CD4-positive, alpha-beta T cell treated with Interleukin-10 for 1 hour (primary cell): ENCODE data around the gene NOD2.
A peak's percentile ranks its signal among the peaks of the same experiment; 100 is the strongest.

Experiments used
- DNase-seq: peaks from one replicate; pipeline ENCODE4 v3.0.0-alpha.2; 2020

The NOD2 gene

DNA sequence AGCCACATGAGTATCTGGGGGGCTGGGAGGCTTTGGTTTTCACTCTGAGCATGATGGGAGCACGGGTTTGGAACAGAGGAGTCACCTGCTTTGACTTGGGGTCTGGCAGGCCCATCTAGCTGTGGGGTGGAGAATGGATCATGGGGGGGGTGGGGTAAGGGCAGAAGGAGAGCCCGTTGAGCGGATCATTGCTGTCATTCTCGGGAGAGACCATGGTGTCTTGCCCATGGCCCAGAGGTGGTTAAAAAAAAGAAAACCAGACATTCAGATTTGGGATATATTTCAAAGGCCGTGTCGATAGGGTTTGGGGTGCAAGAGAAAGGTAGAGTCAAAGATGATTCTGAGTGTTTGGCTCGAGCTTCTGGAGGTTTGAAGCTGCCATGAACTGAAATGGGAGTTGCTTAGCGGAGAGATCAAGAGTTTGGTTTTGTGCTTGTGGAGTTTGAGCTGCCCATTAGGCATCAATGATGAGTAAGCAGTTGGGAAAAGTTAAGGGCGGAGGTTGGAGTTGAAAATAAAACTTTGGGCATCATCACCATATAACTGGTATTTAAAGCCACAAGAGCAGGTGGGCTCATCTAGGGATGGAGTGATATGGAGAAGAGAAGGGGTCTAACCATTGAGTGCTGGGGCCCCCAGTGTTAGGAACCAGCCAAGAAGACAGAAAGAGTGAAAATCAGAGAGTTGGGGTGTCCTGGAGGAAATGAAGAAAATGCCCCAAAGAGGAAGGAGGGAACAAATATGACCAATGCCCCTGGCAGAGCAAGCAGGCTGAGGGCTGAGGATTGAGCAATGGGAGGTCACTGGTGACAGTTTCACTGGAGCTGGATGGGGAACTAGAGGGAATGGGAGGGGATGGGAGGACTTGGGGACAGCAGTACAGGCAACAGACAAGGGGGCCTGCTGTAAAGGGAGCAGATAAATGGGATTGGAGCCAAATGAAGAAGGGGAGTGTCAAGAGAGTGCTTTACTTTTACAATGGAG is 1.9 kb downstream of the NOD2 start:
- DNase-seq = no peak

DNA sequence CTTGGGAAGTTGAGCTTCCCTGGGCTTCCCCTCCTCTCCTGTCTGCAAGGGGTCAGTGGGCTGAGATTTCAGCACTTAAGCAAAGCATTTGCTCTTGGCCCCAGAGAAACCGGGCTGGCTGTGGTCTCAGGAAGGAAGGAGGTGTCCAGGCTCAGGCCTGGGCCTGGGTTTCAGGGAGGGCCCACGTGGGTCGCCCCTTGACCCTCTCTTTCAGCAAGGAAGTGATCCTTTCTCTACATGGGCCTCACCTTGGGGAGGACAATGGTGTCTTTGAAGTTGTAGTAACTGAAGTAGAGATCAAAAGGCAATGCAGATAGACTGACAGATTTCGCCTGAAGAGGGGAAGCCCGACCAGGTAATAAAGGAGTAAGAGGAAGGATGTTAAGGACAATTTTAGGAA is 2.7 kb downstream of the NOD2 start:
- DNase-seq = peak; percentile 36

DNA sequence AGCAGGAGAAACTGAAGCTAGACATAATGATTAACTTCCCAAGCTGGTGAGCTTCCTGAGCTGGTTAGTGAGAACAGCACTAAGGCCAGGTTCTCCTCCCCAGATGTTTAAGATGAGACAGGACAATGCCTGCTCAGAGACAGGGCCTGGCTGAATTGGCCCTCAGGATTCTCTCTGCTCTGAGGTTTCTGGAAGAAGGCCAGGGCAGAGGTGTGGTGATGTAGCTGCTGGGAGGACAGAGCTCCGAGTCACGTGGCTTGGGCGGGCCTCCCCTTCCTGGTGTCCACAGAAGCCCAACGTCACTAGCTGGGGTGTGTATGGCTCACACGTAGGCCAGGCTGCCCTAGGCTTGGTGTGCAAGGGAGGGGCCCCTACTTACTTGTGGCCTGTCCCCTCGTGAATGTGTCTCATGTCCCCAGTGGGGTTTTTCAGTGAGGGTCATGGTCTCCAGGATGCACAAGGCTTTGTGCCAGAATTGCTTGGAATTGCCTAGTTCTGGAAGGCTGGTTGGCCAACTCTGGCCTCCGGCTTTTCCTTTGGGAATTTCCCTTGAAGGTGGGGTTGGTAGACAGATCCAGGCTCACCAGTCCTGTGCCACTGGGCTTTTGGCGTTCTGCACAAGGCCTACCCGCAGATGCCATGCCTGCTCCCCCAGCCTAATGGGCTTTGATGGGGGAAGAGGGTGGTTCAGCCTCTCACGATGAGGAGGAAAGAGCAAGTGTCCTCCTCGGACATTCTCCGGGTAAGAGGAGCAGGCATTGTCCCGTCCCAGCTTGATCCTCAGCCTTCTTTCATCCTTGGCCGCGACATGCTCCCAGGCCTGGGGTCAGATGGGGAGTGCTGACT is 3.4 kb downstream of the NOD2 start:
- DNase-seq = peak; percentile 83

DNA sequence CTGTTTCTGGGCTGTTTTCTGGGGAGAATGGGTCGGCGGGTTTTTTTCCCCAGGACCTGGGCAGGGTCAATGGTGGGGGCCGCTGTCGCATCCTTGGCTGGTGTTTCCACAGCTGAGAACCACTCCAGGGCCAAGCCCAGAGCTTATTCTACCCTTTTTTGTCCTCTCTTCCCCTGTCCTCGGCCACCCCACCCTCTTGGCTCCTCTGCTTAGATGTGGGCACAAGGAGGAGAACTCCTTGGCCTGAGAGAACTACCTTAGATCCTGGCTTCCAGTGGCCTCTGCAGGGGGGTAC is 4.0 kb downstream of the NOD2 start:
- DNase-seq = no peak

DNA sequence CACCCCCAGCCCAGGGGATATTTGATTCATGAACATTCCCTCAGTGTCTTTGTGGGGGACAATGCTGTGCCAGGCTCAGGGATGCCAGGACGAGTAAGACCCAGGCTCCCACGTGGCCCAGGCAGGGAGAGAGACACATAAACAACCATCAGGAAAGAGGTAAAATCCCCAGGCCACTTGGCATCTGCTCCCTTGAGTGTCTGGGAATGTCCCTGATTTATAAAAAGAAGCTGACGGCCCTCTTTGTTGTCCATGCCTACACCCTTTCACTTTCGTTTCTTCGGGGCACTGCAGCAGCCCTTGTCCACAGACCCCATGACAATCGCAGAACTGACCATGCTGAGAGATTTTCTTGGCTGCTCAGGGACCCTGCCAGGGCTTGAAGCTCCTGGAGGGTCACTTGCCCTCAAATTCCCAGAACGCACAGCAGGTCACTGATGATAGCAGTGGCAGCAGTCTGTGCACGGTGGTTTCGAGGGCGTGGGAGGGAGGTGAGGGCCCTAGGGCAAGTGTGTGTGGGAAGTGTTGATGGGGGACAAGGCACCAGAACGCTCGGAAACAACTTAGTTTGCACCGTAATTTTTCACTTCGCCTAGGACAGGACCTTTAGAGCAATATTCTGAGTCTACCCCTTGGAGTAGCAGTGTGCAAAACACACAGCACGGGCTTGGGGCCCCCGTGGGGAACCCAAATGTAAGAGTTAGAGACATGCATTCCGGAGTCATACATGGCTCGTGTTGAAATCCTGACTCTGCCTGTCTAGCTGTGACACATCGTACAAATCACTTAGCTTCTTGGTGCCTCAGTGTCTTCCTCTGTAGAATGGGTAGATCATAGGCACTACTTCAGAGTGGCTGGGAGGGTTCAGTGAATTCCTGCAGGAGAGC is 4.7 kb downstream of the NOD2 start:
- peak; percentile 68 for DNase-seq

DNA sequence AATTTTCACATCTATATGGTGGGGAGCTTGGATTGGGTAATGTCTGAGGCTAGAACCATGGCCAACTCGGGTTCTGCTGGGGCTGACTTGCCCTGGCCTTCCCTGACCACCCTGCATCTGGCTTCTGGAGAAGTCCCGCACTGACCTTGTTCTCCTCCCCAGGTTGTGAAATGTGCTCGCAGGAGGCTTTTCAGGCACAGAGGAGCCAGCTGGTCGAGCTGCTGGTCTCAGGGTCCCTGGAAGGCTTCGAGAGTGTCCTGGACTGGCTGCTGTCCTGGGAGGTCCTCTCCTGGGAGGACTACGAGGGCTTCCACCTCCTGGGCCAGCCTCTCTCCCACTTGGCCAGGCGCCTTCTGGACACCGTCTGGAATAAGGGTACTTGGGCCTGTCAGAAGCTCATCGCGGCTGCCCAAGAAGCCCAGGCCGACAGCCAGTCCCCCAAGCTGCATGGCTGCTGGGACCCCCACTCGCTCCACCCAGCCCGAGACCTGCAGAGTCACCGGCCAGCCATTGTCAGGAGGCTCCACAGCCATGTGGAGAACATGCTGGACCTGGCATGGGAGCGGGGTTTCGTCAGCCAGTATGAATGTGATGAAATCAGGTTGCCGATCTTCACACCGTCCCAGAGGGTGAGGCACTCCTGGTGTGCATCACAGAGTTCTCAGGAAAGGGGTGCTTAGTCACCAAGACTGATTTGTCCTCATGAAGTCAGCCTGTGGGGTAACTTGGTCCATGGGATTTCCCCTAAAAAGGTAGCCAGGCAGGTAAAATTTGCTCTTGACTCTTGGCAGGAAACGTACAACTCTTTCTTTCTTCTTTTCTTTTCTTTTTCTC is 6.1 kb downstream of the NOD2 start:
- DNase-seq = peak; percentile 46

DNA sequence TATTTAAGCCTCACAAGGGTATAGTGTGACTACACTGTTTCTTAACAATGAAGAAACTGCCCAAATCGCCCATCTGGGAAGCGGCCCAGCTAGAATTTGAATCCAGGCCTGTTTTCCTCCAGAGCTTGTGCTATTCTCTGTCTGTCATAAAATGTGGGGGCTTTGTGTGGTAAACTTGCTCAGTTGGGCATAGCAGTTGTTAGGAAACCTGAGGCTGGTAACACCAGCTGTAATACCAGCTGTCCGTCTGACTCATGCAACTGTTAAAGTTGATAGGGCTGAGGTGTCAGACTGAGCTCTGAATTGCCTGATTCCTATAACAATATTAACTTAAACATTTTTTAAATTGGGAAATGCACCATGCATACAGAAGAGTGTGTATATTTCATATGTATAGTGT is 9.3 kb downstream of the NOD2 start:
- no peak for DNase-seq

DNA sequence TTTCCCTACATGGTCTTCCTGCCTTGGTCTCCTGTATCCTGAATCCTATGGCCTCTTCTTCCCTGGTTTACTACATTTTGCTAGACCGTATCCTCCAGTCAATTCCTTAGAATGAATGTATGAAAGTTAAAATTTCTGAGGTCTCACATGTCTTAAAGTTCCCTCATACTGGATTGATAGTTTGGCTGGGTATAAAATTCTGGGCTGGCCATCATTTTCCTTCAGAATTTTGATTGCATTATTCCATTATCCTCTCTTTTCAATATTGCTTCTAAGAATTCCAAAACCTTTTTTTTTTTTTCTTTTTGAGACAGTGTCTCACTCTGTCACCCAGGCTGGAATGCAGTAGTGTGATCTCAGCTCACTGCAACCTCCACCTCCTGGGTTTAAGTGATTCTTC is 10.8 kb downstream of the NOD2 start:
- no peak for DNase-seq

DNA sequence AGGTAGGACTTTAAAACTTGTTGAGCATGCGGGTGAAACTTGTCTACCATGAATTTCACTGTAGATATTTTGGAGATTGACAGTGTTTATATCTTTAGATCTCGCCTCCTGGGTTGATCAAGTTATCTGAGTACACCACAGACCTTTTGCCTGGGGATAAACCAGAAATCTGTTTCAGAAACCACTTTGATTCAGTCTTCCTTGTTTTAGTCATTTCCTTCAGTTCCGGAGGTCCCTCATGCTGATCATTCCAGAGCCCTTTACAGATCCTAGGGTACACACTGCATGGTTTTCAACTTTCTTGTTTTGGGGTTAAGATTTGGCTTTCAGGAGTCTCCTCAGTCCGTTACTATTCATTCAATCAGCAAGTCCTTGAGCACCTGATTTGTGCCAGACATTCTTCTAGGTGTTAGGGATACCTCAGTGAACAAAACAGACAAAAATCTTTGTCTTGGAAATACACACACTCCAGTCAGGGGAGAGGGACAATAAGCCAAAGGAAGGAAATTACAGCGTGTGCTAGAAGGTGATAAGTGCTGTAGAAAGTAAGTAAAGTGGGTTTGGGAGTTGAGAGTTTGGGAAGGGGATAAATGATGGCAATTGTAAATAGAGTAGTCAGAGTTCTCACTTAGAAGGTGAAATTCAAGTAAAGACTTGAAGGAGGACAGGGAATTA is 12.2 kb downstream of the NOD2 start:
- no peak for DNase-seq

DNA sequence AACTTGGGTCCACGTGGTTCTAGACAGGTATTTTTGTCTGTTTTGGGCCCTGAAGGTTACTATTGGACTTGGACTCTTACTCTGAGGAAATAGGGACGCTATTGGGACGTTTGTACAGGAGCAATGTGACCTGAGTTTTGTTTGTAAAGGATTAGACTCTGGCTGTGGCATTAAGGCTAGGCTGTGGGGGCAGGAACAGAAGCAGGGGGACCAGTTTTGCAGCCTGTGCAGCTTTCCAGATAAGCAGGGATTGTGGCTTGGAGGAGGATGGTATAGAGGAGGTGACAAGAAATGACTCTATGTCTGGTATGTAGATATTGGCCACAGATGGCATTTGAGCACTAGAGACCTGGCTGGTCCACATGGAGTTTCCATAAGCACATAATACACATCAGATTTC is 12.8 kb downstream of the NOD2 start:
- DNase-seq = no peak

DNA sequence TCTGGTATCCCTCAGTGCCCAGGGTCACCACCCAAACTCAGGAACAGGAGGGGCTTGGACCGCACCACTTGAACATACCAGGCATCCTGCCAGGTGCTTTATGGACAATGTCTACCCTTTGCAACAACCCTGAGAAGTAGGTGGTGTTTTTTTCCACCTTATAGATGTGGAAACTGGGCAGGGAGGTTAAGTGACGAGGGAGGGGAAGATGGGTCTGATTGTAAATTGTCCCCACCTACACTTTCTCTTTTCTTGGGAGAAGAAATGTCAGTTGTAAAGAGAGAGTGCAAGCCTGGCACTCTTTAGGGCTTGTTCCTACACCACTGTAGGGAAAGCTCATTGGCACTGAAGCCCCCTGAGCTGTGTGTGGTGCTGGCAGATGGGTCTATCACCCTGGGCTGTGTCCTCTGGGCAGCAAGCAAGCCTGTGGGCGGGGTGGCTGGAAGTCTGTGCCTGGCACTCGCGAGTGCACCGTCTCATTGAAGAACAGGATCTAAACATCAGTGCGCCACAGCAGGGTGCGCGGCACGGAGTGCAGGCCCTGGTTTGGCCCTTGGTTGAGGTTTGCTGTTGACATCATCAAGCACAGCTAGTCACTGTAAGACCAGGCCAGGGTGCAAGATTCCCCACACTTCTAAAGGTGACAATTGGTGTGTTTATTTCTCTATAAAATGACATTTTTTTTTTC is 15.1 kb downstream of the NOD2 start:
- DNase-seq = no peak

DNA sequence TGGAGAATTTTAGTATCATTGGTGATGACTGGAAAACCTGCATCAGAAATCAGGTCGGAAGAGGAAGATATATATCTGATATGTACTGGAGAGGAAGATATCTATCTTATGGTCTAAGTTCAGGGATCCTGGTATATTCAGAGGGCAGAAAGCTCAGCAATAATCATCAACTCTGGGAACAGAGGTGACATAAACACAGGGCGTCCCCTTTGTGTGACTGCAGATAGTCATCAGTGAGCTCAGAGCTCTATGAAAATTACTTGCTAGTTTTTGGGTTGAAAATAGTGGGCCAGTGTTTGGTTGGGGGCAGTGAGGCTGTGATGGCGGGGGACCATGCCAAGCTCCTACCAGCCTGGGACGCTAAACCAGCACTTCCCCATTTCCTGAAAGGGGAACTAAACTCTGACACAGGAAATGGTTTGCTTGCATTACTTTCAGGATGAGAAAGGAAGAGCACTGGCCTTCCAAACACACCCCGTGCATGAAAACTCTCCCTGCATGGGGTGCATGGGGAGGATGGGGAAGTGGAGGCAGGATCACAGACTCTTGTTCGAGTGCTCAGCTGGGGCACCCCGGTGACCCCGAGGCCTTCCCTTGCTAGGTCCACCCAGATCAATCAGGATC is 15.8 kb downstream of the NOD2 start:
- DNase-seq = no peak

DNA sequence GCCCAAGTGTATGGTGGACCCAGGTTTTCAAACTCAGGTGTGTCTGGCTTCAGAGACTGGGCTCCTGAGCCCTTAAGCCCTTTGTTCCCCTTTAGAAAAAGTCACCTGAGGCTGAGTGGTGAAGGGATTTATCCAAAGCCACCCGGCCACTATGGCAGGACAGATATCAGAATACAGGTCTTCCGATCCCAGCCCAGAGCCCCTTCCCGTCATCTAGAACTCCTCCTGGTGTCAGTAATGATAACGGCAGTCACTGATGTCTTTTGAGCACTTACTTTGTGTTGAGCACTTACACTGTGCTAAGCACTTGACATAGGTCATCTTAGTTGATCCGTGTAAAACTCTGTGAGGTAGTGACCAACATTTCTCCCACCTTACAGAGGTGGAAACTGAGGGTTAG is 16.6 kb downstream of the NOD2 start:
- no peak for DNase-seq

DNA sequence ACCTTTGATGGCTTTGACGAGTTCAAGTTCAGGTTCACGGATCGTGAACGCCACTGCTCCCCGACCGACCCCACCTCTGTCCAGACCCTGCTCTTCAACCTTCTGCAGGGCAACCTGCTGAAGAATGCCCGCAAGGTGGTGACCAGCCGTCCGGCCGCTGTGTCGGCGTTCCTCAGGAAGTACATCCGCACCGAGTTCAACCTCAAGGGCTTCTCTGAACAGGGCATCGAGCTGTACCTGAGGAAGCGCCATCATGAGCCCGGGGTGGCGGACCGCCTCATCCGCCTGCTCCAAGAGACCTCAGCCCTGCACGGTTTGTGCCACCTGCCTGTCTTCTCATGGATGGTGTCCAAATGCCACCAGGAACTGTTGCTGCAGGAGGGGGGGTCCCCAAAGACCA is 17.6 kb downstream of the NOD2 start:
- DNase-seq = no peak

DNA sequence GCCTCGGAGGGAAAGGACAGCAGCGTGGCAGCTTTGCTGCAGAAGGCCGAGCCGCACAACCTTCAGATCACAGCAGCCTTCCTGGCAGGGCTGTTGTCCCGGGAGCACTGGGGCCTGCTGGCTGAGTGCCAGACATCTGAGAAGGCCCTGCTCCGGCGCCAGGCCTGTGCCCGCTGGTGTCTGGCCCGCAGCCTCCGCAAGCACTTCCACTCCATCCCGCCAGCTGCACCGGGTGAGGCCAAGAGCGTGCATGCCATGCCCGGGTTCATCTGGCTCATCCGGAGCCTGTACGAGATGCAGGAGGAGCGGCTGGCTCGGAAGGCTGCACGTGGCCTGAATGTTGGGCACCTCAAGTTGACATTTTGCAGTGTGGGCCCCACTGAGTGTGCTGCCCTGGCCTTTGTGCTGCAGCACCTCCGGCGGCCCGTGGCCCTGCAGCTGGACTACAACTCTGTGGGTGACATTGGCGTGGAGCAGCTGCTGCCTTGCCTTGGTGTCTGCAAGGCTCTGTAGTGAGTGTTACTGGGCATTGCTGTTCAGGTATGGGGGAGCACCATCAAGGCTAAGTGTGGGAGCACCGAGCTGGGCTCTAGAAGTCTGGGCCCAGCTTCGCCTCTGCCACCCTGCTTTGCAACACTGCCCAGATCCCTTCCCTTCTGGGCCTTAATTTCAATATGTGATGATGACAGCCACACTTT is 18.6 kb downstream of the NOD2 start:
- no peak for DNase-seq

DNA sequence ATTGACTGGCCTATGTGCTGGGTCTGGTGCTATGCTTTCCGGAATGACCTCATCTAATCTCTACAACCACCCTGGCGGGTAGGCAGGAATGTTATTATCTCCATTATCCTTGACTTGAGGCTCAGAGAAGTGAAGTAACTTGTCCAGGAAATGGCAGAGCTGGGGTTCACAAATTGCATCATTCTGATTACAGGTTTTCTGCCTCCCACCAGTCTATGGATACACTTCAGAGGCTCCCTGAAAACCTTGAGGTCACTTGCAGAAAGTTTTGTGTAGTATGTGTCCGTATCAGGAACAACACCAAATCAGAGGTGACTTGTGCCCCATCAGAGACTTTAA is 19.1 kb downstream of the NOD2 start:
- no peak for DNase-seq

DNA sequence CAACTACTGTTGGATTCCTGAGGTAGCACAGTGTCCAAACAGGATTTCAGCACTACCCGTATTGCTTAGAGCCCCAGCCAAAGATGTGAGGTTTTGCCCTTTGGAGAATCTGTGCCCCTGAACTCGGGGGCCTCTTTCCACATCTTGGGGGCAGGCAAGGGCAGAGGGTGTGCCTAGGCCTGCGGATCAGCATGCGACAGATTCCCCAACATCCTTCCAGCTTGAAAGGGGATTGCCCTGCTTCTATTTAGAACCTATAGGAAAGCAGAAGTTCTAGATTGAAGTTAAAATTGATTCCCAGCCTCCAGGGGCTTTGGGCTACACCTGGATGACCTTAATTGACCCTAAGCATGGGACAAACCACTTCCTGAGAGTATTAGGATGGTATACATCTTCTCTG is 19.6 kb downstream of the NOD2 start:
- no peak for DNase-seq

DNA sequence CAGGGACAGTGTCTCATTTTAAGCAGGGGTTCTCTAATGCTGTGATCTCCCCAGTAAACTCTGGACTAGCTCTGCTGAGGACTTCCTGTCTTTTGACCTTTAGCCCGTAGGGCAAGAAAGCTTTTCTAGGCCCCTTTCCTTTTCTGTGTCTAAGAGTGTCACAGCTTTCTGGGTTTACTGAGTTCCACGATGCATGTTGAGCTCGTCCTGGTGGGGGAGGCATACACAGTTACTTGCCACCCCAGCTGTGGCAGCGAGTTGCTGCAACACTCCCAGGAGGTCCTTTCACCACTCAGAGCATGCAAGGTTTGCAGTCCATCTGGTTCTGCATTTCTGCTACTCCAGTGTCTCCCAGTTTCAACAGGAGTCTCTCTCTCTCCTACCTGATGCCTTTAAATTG is 23.7 kb downstream of the NOD2 start:
- no peak for DNase-seq

DNA sequence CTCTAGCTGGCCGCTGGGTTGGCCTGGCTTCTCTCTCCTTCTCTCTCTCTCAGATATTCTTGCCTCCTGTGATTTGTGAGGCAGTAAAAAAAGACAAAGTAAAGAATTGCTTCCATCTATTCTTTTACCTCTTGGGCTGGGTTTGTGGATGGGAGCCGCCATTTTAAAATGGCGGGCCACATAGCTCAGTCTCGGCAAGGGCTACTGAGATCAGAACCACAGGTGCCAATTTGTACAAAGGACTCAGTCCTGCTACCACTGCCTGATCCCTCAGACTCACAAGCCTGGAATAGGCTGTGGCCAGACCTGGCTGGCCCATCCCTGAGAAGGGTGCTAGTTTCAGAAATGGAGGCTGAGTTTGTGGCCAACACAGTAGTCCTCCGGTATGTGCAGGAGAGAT is 24.1 kb downstream of the NOD2 start:
- no peak for DNase-seq
